Activated CD4-positive, alpha-beta T cell treated with anti-CD3 and anti-CD28 coated beads for 36 hours (primary cell): Measurements from ENCODE around the gene SLC40A1. TPM values are rescaled to one million over a fixed set of nuclear protein-coding genes. Genes with fewer than 3 reads are reported as not detected.

Experiments used
- total RNA-seq, 2 experiments: library from RNA; stranded (reverse); gene quantifications; one replicate each; pipeline ENCODE4 v1.2.3, GENCODE V29; 2021

Gene SLC40A1
- total RNA-seq, 2 experiments from 2014 or later: 4.2 TPM

Other genes with a start within 250 kb of the SLC40A1 start
- 10 to 100 TPM; 82.1 to 82.3 TPM for gene WDR75, start 139.3 kb downstream of the SLC40A1 start, total RNA-seq
- gene ASNSD1, start 80.7 kb upstream of the SLC40A1 start, total RNA-seq: 10 to 100 TPM; 50.9 to 58.4 TPM
- 1 to 10 TPM; 2.5 to 2.7 TPM for gene ANKAR, start 93.9 kb upstream of the SLC40A1 start, total RNA-seq
- 10 to 100 TPM in 1 of 2 experiments, 1 to 10 TPM in 1; 9.8 to 11.6 TPM for gene OSGEPL1, start 182.0 kb upstream of the SLC40A1 start, total RNA-seq
- gene ORMDL1, start 203.6 kb upstream of the SLC40A1 start, total RNA-seq: 10 to 100 TPM; 45.2 to 49.2 TPM
- 10 to 100 TPM; 45.8 to 47.4 TPM for gene PMS1, start 203.7 kb upstream of the SLC40A1 start, total RNA-seq